SK-N-DZ (cell line): Measurements from ENCODE around the gene ABLIM2.

Experiments used
- DNase-seq: peaks from one replicate; pipeline ENCODE4 v3.0.0-alpha.2; 2015; ENCODE audit warnings: low spot score

ABLIM2 gene

DNA sequence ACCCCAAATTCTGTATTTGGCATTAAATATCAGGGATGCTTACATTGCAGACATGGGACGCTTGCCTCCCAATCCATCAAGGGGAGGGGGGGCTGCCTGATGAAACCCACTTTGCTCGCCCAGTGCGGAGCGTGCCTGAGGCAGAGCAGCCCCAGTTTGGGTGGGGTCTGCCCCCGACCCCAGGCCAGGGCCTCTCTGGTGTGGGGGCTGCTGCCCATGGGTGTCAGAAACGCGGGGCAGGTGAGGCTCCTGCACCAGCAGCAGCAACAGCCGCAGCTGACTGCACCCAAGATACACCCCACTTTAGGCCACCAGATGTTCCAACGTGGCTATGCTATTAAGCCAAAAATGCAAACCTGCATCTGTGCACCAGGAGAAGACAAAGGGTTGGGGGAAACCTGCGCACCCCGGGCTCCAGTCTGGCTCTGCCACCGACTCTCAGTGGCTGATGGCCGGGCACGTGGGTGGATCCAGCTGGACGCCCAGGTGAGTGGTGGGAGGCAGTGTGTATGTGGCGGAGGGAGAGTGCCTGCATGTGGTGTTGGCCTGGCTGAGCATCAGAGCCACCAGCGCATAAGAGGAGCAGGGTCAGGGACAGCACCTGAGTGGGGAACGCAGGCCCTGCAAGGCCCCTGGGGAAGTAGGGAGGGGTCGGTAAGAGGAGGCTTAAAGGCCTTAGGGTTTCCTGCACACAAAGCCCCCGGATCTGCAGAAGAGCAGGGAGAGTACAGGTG, 86.2 kb downstream of the ABLIM2 start:
- no peak for DNase-seq

DNA sequence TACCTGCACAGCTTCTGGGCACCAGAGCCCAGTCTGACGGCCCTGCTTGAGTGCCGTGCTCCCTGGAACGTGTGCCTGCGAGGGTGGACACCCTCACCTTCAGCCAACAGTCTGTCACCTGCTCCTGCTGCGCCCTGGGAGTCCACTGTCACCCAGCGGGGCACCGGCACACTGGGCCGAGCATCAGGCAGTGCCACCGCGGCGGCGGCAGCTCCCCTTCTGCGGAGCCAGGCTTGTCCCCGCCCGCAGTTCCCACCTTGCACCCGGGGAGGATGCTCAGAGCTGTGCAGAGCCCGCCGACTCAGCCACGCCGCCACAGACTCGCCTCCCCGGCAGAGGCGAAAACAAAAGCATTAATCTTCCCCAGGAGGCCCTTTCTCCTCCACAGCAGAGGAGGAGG, 86.8 kb downstream of the ABLIM2 start:
- DNase-seq, result no peak

DNA sequence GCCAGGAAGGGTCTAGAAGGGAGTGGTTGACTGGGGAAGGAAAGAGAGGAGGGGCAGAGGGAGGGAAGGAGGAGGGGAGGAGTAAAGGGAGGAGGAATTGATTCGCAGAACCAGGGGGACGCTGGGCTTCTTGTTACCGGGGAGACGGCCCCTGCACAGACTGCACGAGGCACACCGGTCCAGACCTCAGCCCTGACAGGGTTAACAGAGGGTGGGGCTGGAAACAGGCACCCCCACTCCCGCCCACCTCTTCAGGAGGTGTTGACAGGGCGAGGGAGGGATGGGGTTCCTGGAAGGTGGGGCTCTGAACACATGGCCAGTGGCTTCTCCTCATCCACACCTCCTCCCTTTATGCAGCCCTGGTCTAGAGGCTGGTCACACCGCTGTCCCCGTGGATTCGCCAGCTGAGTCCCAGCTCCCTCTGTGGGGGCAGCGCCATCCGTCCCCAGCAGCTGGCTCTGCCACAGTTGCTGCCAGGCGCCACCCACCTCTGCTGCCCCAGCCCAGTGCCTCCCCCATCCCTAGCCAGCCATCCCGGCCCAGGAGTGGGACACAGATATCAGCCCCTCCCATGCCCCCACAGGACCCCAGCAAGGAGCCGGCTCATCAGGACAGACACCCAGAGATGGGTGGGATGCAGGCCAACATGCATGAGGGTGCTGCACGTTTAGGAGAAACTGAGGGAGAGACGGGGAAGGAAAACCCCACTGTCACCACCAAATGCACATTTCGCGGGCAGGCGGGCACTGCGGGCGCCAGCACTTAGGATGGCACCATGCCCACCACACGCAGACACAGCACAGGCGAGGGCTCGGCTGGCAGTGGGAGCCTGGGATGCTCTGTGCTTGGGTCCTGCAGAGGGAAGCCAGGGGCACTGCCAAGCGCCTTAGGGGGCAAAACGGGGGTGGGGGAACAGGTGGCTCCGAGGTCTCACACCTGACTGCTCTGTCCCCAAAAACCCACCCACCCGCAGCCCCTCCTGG, 87.6 kb downstream of the ABLIM2 start:
- DNase-seq, result no peak

DNA sequence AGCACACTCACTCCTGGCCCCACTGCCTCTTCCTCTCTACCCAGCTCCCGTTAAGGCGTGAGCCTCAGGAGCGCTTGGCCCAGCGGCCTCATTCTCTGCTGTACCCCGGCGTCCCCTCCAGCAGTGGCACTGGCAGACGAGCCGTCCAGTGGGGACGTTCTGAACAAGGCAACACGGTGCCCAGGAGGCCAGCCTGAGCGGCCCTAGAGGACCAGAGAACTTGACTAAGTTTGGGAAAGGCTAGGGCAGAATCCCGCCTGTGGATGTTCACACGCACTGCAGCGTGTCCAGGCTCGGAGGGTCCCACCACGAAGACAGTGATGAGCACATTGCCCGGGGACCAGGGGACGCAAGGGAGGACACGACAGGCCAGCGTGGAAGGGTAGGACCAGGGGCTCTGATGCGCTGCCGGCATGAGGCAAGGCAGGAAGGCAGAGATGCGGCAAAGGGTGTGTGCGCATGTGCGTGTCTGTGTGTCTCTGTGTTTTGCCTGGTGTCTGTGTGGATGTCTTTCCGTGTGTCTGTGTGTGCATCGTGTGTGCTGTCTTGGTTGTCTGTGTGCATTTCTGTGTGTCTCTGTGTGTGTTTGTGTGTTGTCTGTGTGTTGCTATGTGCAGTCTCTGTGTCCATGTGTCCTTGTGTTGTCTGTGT, 89.4 kb downstream of the ABLIM2 start:
- DNase-seq, result no peak

DNA sequence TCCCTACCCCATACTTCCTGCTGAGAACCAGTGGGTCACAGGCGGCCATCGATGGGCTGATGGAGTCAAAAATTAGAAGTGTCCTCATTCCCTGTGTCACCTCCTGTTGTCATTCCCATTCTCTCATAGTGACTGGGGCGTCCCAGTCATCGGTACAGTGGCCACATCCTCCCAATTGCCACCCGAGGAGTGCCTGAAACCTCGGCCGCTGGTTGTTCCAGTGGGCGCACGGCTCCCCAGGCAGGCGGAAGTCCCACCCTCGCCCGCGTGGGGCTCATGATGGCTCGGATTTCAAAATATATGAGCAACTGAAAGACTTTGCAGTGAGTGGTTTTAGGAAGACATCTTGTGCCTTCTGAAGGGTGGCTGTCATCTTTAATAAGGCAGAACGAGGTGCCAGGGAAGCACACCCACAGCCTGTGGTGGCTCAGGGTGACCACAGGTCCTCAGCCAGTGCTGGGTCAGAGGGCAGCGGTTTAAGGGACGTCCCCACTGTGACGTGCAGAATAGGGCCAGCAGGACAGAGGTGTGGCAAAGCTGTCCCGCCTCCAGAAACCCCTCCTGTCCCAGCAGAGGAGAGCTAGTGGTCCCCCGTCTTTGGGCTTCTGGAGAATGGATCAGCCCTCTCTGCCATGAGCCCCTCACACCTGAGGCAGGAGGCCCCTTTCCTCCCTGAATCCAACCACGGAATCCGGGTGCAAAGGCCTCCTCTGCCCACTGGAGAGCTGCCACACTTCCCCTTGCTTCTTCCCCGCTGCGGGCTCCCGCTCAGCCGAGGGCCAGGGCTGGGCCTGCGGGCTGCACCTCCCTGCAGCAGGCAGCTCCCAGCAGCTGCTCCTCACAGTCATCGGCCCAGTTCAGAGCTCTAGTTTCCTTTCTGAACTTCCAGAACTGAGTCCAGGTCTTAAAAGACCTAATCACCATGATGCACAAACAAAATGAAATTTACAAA, 90.4 kb downstream of the ABLIM2 start:
- no peak for DNase-seq

DNA sequence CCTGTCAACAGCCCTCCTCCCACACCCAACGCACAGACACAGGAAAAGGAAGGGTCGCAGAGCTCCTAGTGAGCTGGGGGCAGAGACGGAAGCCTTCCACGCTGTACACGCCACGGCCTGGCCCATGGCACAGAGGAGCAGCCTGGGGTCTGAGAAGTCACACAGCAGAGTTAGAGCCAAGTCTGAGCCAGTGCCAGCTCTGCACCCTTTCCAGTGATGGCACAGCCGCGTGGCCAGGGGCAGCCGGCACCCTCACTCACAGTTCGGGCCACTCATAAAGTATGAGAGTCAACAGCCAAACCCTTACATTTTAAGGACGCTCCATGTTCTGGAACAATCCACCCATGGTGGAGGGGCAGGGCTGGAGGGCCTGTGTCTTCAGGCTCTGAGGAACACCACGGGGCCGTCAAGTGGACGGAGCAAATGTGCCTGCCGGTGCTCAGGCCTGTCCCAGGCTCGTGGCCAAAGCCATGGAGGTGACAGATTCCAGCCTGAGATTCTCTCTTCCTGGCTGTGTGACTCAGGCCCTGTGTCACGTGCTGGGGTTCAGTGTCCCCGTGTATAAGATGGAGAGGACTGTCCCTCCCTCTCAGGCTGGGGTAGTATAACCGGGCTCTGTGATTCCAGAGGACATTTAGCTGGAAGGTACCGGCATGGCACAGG, 91.2 kb downstream of the ABLIM2 start:
- no peak for DNase-seq

DNA sequence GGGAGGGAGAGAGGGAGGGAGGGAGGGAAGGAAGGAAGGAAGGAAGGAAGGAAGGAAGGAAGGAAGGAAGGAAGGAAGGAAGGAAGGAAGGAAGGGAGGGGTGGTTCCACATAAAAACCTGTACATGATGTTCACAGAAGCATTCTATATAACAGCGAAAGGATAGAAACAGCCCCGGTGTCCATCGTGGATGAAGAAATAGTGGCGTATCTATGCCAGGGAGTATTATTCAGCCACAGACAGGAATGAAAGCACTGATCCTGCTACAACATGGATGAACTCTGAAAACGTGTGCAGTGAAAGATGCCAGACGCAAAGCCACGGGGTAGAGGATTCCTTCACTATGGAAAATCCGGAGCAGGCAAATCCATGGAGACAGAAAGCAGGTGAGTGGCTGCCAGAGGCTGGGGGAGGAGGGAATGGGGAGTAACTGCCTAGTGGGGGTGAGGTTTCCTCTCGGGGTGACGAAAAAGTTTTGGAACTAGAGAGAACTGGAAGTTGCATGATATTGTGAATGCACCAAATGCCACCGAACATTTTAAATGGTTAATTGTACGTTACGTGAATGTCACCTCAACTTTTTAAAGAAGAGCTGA, 92.2 kb downstream of the ABLIM2 start:
- DNase-seq, result no peak

DNA sequence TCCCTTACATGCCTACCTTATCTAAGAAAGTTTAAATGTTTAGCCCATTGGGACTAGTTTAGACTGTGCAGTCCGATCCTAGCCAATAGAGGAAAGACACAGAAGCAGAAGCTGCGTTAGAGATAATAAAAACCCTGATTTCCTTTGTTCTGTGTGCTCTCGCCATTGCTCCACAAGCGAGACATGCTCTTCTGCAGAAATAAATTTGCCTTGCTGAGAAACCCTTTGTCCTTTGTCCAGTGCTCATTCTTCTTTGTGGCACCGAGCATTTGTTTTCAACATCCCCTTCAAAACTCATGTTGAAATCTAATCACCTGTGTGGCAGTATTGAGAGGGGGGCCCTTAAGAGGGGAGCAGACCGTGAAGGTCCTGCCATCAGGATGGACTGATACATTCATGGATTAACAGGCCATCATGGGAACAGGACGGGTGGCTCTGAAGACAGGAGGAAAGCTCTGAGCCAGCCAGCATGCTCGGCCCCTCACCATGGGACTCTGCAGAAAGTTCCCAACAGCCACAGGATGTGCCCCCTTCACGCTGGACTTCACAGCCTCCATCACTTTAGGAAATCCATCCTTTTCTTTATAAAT, 94.5 kb downstream of the ABLIM2 start:
- no peak for DNase-seq

DNA sequence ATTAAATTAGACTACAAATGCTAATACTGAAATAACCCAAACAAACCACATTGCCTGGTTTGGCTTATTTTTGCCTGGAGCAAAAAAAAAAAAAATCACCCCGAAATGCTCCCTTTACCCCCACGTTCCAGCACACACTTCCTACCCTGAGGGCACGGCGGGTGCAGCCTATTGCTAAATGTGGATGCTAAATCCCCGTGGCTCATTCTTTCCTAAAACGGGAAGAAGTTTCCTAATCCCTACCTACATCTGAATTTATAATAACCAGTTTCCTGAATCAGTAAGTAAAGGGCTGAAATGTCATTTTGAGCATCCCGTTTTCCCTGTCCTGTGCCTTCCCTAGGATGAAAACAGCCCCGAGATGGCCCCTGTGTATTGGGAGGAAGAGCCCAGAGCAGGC, 97.0 kb downstream of the ABLIM2 start:
- no peak for DNase-seq

DNA sequence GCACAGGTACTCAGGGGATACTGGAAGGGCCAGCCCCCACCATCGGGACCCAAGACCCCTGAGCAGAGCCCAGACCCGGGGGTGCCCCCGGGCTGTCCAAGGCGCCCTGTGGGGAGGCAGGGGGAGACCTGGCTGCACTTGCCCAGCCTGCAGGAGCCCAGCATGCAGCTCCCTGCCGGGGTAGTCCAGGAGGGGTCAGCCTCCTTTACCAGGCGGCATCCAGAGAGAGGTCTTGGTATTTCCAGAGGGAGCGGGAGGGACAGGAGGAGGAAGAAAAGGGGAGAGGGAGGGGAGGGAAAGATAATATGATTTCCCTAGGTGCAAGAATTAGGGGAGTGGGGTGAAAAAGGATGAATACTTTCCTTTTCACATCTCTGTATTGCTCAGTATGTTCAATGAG, 97.5 kb downstream of the ABLIM2 start:
- no peak for DNase-seq

DNA sequence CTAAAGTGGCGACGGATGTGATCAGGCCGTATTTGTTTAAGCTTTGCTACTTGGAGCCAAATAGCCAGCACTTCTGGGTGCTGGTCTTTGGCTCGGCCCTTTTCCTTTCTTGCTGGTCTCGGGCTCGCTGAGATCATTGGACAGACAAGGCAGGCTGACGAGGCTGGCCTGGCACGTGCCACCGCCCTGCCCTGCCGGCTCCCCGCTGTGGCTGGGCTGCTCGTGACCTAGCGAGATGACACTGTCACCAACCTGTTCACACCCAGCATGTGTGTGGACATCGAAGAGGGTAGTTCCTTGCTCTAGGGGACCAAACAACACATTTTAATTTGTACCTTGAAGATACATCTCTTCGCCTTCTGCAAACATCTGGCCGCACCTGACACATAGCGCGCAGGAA, 98.0 kb downstream of the ABLIM2 start:
- no peak for DNase-seq

DNA sequence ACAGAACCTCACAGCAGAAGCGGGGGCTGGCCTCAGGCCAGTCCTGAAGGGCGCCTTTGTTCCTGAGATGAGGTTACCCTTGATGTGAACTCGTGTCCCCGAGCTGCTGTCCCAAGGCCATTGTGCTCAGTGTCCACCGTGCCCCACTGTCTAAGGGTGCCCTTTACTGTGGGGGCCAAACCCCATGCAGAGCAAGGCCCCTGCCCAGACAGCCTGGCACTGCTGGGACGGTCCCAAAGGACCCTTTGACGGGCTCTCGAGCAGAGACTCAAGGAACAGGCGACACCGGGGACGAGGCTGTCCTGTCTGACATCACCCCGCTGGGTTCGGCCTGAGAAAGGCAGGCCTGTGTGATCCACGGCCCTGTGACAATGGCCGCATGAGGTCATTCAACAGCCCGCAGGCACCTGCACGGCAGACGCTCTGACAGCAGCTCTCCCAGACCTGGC, 100.6 kb downstream of the ABLIM2 start:
- DNase-seq, result no peak

DNA sequence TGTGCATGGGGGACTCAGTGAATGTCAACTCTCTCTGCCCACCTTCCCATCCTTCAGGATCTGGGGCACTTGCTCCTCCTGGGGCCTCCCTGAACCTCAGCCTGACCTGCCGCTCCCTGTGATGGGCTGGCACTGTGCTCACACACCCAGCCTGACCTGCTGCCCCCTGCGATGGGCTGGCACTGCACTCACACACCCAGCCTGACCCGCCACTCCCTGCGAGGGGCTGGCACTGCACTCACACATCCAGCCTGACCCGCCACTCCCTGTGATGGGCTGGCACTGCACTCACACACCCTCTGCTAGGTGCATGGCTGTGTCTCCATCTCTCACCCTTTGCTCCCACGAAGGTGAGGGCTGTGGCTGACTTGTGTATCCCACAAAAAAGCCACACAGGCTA, 103.4 kb downstream of the ABLIM2 start:
- no peak for DNase-seq

DNA sequence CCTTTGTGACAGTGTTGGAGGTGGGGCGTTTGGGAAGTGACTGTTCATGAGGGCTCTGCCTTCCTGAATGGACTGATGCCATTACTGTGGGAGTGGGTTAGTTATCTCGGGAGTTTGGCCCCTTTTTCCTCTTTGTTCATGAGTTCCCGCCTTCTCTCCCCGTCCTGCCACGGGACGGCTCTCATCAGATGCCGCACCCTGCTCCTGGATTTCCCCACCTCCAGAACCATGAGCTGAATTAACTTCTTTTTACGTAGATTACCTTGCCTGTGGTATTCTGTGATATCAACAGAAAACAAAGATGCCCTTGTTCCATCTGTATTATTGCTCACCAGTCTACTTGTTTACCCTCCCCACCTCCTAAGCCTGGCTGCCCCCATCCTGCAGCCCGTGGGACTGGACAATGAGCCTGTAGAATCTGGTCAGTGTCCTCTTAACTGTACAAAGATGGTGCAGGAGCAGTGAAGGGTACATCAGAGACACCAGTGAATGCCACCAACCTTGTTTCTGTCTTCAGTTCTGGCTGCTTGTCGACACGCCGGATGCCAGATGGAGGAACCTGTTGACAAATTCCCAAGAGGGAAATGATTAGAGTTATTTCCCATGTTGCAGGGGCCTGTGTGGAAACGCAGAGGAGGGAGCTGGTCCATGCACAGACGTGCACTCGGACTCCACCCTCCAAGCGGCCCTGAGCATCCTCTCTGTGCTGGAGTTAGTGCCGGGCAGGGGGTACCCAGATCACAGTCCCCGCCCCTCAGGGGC, 104.7 kb downstream of the ABLIM2 start:
- DNase-seq, result no peak

DNA sequence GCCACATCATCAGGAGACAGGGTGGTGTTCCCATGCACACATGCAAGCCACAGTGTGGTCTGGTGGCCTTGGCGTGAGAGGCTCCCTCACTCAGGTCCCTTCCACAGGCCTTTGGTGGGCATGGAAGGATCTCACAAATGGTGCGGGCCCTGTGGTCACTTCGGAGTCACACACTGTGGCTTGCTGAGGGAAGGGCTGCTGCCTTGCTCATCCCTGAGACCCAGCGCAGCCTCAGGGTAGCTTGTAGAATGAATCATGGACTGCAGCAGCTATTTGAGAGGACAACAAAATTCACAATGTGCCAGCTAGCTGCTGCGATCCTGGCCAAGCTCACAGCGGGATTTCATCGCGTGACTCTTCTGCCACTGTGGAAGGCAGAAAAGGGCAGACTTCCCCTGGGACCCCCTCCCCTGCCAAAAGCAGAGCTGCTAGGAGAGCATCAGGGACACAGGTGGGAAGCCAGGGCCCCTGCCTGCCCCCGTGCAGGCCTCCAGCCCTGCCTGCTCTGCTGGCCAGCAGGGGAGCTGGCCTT, 106.4 kb downstream of the ABLIM2 start:
- no peak for DNase-seq

DNA sequence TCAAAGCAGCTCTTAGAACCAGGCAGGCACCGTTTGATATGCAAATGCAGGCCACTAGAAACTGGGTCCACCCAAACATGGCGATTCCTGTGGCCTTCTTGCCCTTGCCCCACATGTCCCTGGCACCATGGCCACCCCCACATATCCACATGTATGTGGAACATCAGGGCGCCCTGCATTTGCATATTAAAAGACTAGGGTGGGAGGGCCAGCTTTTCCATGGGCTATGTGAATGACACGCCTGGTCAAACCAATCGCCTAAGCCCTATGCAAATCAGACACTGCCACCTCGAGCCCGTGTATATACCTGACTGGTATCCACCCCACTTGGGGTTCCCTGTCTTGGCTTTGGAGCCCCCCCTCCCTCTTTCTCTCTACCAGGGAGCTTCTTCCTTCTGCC, 107.0 kb downstream of the ABLIM2 start:
- DNase-seq, result no peak

DNA sequence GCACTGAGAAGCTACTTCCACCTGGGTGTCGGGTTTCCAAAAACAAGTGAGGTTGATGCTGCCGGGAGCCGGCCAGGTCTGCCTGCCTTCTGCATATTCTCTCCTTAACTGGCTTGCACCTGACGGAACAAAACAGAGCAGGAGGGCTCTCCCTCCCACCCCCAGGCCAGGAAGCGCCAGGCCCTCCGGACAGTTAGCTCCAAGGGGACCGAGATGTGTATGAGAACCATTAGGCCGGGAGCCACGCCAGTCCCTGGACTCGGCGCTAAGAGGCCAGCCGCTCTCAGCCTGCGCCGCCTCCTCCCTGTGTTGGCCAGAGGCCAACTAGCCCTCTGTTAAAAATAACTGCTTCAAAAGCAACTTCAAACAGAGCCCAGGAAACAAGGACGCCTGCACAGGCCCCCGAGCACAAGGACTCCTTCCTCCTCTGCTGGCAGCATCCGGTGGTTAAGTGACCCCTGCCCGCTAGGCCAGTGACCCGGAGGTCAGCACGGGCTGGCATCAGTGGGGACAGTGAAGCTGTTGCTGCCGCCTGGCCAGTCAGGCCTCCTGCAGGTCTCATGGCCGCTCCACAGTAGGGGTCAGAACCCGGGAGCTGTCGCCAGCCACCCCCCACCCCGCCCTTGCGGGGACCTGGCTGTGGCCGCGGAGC, 107.9 kb downstream of the ABLIM2 start:
- no peak for DNase-seq

DNA sequence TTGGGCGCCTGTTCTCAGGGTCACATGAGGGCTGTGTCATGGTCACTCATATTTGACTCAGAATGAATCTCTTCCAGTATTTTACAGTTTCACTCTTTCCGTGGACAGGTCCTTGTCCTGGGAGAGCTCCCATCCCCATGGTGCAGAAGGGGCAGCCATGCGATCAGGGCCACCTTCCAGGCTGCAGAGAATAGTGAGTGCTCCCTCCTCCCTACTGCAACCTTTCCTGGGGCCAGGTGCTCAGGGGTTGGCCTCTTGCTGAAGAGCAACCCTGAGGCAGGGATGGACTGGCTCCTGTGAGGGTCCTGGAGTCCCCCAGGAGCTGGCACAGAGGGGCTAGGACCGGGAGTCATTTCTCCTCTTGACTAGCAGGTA, 108.4 kb downstream of the ABLIM2 start:
- DNase-seq, result no peak
